Stromal cell of bone marrow (primary cell): ENCODE data around the gene RXYLT1.
"Not testable (repeated sequence)": the region's sequence is repeated elsewhere in the genome, so short reads cannot be mapped to it uniquely, and the experiment has no call there.

ENCODE experiments used
- DNase-seq: peaks from one replicate; pipeline ENCODE4 v3.0.0-alpha.2; 2012; ENCODE audit warnings: low read depth

RXYLT1 gene

DNA sequence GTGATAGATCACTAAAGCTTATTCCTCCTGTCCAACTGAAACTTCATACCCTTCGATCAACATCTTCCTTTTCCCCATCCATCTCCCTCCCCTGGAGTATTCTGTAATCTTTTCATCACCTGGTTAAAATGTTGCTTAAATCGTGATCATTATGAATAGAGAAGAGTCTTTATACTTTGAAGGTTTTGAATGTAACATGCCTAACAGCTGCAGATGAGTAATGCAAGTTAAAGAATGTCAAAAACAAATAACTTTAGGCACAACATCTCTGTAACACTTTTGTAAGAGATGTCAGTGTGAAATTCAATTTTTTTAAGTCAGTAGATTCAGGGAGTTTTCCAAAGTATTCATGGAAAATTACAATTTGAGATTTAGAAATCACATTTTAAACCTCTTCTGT, 25.0 kb downstream of the RXYLT1 start:
- DNase-seq, result no peak

DNA sequence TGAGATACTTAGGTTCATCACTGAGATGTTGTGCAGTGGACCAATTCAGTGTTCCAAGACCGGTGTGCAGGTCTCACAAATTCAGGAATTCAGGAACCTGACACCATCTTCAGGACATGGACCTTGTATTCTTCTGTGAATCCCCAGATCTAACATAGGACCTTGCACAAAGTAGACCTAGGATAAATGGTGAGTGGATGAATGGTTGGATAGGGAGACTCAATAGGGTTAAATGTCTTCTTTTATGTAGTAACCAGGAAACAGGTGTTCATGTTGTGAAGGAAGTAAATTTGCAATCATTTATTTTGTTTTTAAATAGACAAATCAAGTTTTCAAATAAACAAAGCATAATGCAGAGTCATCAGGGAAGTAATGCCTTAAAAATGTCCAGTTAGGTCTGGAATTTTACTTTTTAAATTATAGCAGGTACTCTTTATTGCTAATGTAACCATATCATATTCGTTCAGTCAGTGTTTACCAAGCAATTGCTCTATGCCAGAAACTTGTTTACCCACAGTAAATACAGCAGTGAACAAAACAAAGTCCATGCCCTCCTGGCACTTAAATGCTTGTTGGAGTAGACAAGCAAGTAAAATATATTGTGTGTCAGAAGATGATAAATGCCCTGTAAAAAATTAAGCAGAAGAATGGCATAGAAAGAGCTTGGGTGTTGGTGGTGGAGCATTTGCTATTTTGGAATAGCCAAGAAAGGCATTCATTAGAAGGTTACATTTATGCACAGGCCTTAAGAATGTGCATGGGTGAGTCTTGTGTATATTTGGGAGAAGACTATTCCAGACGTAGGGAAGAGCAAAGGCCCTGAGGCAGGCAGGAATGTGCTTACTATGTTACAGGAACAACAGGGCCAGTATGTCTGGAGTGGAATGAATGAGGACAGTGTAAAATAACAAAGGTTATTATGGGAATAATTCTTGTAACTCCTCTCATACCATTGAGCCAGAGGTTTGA, 26.3 kb downstream of the RXYLT1 start:
- no peak for DNase-seq

DNA sequence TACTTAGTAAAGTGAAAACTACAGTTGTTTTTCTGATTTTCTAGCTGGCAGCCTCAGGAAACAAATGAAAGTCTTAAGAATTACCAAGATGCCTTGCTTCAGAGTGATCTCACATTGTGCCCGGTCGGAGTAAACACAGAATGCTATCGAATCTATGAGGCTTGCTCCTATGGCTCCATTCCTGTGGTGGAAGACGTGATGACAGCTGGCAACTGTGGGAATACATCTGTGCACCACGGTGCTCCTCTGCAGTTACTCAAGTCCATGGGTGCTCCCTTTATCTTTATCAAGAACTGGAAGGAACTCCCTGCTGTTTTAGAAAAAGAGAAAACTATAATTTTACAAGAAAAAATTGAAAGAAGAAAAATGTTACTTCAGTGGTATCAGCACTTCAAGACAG, 28.9 kb downstream of the RXYLT1 start:
- no peak for DNase-seq

DNA sequence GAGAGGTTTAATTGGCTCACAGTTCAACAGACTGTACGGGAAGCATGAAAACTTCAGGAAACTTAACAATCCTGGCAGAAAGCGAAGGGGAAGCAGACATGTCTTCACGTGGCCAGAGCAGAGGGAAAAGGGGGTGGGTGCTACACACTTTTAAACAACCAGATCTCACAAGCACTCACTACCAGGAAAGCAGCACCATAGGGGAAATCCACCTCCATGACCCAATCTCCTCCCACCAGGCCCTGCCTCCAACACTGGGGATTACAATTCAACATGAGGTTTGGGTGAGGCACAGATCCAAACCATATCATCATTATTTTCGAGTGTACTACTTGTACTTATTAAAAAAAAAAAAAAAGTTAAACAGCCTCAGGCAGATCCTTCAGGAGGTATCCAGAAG, 29.9 kb downstream of the RXYLT1 start:
- DNase-seq, result no peak

DNA sequence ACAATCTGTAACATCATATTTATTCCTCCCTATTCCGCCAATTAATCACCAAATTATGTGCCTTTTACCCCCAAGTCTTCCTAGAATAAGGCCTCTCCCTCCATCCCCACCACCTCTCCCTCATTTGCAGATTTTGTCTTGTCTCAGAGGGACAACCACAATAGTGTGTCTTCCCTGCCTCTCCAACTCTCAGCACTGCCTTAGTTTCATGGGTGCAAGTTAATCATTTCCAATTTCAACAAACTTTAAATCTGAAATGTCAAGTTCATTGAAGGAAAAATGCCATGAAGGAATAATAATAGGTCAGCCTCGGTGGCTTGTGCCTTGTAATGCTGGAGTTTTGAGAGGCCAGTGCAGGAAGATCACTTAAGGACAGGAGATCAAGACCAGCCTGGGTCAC, 31.6 kb downstream of the RXYLT1 start:
- DNase-seq, result no peak

DNA sequence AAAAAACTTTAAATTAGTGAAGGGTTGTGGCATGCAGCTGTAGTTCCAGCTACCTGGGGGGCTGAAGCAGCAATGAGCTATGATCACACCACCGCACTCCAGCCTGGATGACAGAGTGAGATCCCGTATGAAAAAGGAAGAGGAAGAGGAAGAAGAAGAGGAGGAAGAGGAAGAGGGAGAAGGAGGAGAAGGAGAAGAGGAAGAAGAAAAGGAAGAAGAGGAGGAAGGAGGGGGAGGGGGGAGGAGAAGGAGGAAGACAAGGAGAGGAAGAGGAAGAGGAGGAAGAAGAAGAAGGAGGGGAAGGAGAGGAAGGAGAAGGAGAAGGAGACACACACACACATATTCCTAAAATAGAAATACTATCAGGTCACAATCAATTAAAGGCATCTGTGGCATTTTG, 32.0 kb downstream of the RXYLT1 start:
- no peak for DNase-seq

DNA sequence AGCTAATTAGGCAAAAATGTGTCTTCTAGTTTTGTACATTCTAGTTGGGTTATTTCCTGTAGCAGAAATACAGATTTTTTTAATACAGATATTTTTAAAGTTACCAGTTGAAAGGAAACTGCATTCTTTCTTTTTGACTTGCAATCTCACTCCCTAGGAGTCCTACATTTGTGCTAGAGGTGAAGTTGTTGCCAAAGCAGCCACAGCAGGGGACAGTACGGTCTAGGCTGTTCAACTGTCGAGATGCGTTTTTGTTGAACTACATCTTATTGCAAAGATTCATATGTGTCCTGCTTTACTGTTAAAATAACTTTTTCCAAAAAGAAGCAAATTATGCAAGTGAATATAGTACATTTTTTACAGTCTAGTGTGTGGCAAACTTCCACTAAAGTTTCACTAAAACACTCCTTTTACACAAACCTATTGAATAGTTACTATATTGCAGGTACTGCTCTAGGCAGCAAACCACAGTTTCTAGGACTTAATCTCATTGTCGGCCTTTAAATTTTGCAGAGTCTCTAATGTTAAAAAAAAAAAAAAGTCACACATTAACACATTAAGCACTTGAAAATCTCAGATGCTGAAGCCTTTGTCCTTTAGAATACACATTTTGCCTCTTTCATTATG, 34.5 kb downstream of the RXYLT1 start:
- no peak for DNase-seq

DNA sequence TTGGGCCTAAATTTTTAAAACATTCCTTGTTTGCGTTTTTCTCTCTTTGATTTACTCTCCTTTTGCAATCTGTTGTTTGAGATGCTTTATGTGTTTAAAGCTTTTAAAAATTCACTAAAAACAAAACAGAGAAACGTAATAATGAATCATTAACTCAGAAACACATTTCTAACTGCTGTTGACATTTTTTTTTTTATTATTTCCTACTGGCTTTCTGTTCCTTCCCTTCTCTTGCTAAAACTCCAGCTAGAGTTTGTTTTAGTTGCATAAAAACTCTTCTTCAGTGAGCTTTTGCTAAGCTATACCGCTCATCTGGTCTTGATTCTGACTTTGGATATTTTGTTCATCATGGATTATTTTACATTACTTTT, 35.8 kb downstream of the RXYLT1 start:
- no peak for DNase-seq

DNA sequence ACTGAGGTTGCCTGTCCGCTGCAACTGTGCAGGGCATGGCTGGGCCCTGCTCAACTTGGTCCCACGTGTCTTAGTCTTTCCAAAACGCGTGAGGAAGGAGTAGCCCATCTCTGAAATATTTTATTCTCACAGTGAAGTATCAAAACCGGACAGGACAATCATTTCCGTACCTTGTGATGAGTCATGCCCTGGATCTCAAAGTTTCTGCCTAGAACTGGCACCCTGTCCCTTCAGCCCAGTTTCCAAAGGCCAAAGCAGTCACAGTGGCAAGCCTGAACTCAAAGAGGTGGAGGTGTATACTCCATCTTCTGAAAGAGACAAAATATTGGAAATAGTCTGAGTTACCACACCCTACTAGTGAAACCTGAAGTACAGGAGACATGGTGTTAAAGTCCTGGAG, 36.3 kb downstream of the RXYLT1 start:
- no peak for DNase-seq

DNA sequence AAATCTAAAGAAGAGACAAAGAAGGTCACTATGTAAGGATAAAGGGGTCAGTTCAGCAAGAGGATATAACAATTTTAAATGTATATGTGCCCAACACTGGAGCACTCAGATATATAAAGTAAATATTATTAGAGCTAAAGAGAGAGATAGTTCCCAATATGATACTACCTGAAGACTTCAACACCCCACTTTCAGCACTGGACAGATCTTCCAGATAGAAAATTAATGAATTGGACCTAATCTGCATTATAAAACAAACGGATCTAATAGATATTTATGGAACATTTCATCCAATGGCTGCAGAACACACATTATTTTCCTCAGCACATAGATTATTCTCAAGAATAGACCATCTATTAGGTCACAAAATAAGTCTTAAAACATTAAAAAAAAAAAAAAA, 40.7 kb downstream of the RXYLT1 start:
- DNase-seq, result no peak

DNA sequence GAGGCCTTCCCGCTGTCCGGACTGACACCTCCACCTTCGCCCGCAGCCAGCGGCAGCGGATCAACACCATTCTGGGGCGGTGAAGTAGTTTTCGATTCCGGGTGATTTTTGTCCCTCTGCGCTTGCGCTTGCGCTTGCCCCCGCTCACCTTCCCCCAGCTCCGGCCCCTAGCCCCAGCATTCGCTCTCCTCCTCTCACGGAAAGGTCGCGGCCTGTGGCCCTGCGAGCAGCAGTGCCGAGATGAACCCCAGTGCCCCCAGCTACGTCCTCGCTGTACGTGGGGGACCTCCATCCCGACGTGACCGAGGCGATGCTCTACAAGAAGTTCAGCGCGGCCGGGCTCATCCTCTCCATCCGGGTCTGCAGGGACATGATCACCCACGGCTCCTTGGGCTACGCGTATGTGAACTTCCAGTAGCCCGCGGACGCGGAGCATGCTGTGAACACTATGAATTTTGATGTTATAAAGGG, 42.1 kb downstream of the RXYLT1 start:
- DNase-seq, result no peak

DNA sequence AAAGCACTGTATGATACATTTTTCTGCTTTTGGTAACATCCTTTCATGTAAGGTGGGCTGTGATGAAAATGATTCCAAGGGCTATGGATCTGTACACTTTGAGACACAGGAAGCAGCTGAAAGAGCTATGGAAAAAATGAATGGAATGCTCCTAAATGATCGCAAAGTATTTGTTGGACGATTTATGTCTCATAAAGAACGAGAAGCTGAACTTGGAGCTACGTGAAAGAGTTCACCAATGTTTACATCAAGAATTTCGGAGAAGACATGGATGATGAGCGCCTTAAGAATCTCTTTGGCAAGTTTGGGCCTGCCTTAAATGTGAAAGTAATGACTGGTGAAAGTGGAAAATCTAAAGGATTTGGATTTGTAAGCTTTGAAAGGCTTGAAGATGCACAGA, 42.6 kb downstream of the RXYLT1 start:
- no peak for DNase-seq

DNA sequence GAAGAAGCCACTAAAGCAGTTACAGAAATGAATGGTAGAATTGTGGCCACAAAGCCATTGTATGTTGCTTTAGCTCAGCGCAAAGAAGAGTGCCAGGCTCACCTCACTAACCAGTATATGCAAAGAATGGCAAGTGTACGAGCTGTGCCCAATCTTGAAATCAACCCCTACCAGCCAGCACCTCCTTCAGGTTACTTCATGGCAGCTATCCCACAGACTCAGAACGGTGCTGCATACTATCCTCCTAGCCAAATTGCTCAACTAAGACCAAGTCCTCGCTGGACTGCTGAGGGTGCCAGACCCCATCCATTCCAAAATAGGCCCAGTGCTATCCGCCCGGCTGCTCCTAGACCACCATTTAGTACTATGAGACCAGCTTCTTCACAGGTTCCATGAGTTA, 43.3 kb downstream of the RXYLT1 start:
- DNase-seq, result no peak

DNA sequence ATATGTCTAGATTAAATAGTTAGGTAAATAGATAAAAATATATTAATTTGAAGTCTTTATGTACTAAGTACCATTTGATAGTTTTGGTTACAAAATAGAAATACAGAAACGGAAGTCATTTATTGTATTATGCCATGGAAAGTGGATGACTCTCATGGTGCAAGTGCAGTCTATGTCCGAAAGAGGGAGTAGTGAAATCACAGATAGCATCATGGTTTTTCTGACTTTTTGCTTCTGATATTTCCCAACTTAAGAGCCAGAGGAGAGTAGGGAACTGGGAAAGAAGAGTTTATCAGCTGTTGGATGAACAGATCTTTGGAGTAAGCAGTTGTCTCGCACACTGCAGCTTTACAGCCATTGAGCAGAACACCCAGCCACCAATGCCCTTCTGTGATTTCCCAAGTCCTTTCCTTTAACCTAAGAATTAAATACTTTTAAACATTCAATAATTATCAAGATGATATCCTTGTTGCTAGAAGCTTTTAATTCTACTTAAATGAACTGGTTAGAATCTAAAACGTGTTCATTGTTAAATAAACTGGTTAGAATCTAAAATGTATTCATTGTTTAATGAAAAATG, 46.4 kb downstream of the RXYLT1 start:
- DNase-seq, result peak; percentile 63

DNA sequence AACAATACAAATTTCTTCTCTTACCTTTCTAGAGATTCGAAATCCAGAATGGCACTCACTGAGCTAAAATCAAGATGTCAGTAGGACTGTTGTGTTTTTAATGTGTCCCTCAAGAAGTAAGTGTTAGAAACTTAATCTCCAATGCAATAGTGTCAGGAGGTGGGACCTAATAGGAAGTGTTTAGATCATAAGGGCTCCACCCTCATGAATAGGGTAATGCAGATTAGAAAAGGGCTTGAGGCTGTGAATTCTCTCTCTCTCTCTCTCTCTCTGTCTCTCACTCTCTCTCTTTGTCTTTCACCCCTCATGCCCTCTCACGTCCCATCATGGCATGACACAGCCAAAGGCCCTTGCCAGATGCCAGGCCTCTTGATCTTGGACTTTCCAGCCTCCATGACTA, 49.2 kb downstream of the RXYLT1 start:
- DNase-seq, result no peak

DNA sequence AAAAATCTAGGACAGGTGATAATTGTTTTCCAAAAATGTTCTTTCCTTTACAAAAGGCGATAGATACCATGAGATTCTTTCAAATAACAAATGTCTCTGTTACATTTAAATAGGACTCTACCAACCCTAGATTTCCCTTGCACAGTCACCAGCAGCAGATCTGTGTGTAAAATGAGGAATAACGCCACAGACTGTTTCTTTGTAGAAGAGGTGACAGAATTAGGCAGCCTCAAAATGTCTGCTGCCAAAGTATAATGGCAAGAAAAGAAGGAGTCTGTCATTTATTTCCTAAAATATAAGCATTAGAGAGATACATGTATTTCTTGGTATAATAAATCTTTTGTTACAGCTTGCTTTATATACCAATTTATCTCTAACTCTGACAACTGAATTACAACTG, 56.3 kb downstream of the RXYLT1 start:
- DNase-seq, result no peak

DNA sequence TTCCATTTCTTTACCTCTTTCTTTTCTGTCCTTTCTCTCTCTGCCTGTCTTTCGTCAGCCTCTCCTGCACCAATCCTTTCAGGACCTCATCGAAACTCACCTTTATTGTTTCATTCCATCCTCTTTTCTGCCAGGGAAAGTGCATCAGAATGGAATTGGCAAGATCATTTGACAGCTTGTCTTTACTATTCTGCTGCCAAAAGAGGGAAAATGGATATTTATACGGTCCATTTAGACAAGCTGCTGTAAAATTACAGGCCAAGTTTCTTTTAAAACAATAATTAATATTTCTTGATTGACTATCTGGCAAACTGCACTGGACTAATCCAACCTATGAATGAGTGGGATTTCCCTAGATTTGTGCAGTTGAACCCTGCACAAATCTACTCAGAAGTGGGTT, 57.2 kb downstream of the RXYLT1 start:
- no peak for DNase-seq

DNA sequence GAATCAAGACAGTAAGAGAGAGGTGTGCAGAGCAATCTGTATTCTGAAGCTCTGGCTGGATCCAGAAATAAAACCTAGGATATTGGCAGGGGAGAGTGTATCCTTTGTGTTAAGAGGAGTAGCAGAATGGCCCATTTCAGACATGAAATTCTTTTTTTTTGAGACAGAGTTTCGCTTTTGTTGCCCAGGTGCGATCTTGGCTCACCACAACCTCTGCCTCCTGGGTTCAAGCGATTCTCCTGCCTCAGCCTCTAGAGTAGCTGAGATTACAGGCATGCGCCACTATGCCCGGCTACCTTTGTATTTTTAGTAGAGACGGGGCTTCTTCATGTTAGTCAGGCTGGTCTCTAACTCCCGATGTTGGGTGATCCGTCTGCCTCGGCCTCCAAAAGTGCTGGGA, 58.7 kb downstream of the RXYLT1 start:
- no peak for DNase-seq

DNA sequence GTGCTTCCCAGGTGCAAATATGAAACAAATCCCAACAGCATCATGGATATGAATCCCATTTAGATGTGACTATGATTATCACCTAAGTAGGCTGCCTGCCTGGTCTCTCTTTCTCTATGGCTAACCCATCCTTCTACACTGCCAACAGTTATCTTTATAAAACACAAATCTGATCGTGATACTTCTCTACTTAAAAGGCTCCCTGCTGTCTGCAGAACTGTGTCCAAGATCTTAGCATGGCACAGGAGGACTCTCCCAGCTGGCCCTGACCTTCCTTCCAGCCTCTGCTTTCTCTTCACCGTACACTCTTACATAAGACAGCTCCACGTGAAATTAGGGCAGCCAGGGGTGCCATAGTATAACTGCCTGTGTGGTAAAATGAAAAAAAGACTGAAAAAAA, 61.3 kb downstream of the RXYLT1 start:
- DNase-seq, result no peak

DNA sequence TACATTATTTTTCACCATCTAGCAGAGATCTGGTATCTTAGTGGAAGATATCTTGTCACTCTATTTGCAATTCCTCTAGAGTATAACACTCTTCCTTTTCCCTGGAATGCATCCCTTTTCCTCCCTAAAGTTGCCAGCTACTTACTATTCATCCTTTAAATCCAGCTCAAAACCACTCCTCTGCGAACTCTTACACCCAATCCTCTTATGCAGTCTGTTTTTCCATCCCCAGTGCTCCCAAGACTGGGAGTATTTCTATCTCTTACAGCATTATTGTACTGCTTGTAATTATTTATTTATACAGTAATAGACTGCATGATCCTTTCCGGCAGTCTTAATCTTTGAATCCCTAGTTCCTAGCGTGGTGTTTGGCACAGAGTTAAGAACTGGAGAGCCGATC, 61.9 kb downstream of the RXYLT1 start:
- DNase-seq, result no peak

DNA sequence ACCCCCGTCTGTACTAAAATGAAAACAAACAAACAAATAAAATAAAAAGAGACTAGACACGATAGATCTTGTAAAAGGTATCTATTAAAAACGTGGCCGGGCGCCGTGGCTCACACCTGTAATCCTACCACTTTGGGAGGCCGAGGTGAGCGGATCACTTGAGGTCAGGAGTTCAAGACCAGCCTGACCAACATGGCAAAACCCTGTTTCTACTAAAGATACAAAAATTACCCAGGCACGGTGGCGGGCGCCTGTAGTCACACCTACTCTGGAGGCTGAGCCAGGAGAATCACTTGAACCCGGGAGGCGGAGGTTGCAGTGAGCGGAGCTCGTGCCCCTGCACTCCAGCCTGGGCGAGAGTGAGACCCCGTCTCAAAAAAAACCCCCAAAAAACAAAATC, 63.0 kb downstream of the RXYLT1 start:
- DNase-seq, result not testable (repeated sequence)

DNA sequence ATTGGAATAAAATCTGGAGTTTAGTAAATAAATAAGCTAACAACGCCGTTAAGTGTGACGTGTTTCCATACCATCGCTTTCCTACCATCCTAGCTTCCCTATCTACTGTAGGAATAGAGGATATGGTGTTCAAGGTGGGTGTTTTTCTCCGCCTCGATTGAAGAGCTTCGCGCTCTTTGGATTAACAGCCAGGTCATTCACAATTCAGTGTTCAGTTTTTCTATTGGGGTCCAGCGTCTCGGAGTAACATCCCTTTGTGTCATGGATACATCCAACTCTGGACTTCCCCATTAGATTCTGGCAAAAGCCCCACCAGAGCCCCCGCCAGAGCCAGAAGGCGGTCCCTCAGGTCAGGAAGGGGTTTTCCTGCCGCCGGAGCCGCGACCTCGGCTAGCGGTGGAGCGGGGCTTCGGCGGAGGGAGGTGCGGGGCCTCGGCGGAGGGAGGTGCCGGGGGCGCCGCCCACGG, 63.6 kb downstream of the RXYLT1 start:
- no peak for DNase-seq

DNA sequence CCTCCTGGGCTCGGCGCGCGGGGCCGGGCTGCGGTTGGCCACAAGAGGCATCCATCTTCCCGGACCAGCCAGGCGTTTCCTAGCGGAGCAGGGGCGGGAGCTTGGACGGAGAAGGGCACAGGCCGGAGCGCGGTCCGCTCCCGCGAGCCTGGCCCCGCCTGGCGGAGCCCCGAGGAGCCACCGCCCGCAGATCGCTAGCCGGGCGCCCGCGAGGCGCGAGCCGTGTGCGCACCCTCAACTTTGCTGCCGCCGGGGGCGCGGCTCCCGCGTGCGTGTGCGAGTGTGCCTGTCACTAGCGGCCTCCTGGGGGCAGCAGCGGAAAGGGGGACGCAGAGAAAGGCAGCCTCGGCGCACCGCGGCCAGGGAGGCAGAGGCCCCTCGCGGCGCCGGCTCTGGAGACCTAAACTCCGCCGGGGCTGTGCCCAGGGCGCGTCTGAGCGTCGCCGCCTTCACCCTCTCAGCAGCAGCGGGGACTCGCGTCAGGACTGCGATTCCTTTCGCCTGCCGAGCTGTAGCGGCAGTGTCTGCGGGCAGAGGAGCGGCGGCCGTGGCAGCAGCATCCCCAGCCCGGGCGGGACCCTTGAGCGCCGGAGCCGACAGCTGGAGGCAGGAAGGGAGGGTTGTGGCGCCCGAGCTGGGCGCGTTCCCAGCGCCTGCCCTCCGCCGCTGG, 64.1 kb downstream of the RXYLT1 start:
- DNase-seq, result peak; percentile 88
